OCI-LY3 (cell line): Measurements from ENCODE around the gene PRMT7.

Experiments
- H2AFZ ChIP-seq: fragments of 200-600, 300-600 bp; shearing (Covaris generic); 2 replicates; pipeline ENCODE4 v1.6.0; 2014; ENCODE audit warnings: antibody characterized with exemption, low read depth, low read length
- H3K27ac ChIP-seq: fragments of 200-600, 300-600 bp; sonication (generic); 2 replicates; pipeline ENCODE4 v1.5.1; 2014; ENCODE audit warnings: mild to moderate bottlenecking, low read length, moderate library complexity, mixed read lengths
- H3K27me3 ChIP-seq: fragments of 200-600, 300-600 bp; sonication (generic); 2 replicates; pipeline ENCODE4 v1.6.1; 2014; ENCODE audit warnings: low read depth, low read length, mixed read lengths
- H3K36me3 ChIP-seq: fragments of 200-600, 300-600 bp; sonication (generic); replicated peaks from 2 replicates; pipeline ENCODE3; 2014; ENCODE audit warnings: low read depth, low read length, mixed read lengths
- H3K4me1 ChIP-seq: fragments of 300-600, 200-600 bp; sonication (generic); 2 replicates; pipeline ENCODE4 v1.6.1; 2014; ENCODE audit warnings: low read length, mixed read lengths
- H3K4me2 ChIP-seq: fragments of 200-600, 300-600 bp; sonication (generic); 2 replicates; pipeline ENCODE4 v1.6.1; 2014; ENCODE audit warnings: low read length, mixed read lengths
- H3K4me3 ChIP-seq: fragments of 300-600, 200-600 bp; sonication (generic); 2 replicates; pipeline ENCODE4 v1.5.1; 2014; ENCODE audit warnings: antibody characterized with exemption, mild to moderate bottlenecking, low read length, moderate library complexity
- H3K79me2 ChIP-seq: fragments of 300-600, 200-600 bp; shearing (Covaris generic); 2 replicates; pipeline ENCODE4 v1.6.1; 2014; ENCODE audit warnings: mild to moderate bottlenecking, low read length, mixed read lengths
- H3K9ac ChIP-seq: fragments of 300-600, 200-600 bp; shearing (Covaris generic); 2 replicates; pipeline ENCODE4 v1.6.0; 2014; ENCODE audit warnings: mild to moderate bottlenecking, low read length, moderate library complexity
- H3K9me3 ChIP-seq: fragments of 200-600, 300-600 bp; shearing (Covaris generic); 2 replicates; pipeline ENCODE4 v1.6.1; 2014; ENCODE audit warnings: low read length, mixed read lengths; ENCODE audit not compliant: insufficient read depth
- H4K20me1 ChIP-seq: fragments of 200-600, 300-600 bp; sonication (generic); 2 replicates; pipeline ENCODE4 v1.6.1; 2016; ENCODE audit warnings: low read length, mixed read lengths; ENCODE audit not compliant: insufficient read depth
- CTCF ChIP-seq: fragments of 200-600, 300-600 bp; sonication (generic); IDR thresholded peaks from 2 replicates; pipeline ENCODE4 v1.5.1; 2014; ENCODE audit warnings: antibody characterized with exemption, low read length, low read depth
- EZH2phosphoT487 ChIP-seq: fragments of 200-600 bp; shearing (Covaris generic); IDR thresholded peaks from 2 replicates; pipeline ENCODE4 v1.6.1; 2018; ENCODE audit warnings: antibody characterized with exemption, mixed run types, low read depth

Gene PRMT7

GRCh38 chr16:68310437-68310773, 414 bp upstream of the PRMT7 start:
- peak overlapping the region; percentile 82 for H3K9ac ChIP-seq
- TF ChIP-seq EZH2phosphoT487 (no peak), CTCF (no peak)
- peaks cover 7% of the 10 kb centered on the region for H3K36me3 ChIP-seq
- H3K9me3 ChIP-seq, result no peaks in the 10 kb centered on the region
- peak overlapping the region; percentile 50 for H3K27ac ChIP-seq
- H3K4me3 ChIP-seq, result peak overlapping the region; percentile 94
- no peaks in the 10 kb centered on the region for H3K27me3 ChIP-seq
- H3K4me1 ChIP-seq, result peaks cover 16% of the 10 kb centered on the region
- H3K4me2 ChIP-seq, result peak overlapping the region; percentile 95
- peaks cover 48% of the 10 kb centered on the region for H3K79me2 ChIP-seq
- H2AFZ ChIP-seq, result peak overlapping the region; percentile 45; the same call in 1 of the 2 replicates
- H4K20me1 ChIP-seq, result 0 out of 2 replicates have a peak, but pooled peaks cover 3% of the 10 kb centered on the region

- H3K4me2 ChIP-seq, result no peak overlapping the region
- 0 out of 2 replicates have a peak, but pooled peaks cover 3% of the 10 kb centered on the region for H4K20me1 ChIP-seq
- H3K27me3 ChIP-seq, result no peaks in the 10 kb centered on the region
- peaks cover 10% of the 10 kb centered on the region for H3K36me3 ChIP-seq
- H3K4me1 ChIP-seq, result peaks cover 16% of the 10 kb centered on the region
- TF ChIP-seq EZH2phosphoT487, result no peak
- no peak for TF ChIP-seq CTCF
- H2AFZ ChIP-seq, result no peak overlapping the region
- no peak overlapping the region for H3K4me3 ChIP-seq
- peaks cover 48% of the 10 kb centered on the region for H3K79me2 ChIP-seq
- H3K9me3 ChIP-seq, result no peaks in the 10 kb centered on the region
- no peak overlapping the region for H3K27ac ChIP-seq
- no peak overlapping the region for H3K9ac ChIP-seq
Measured at GRCh38 chr16:68313116-68313515, 2.3 kb downstream of the PRMT7 start.

GRCh38 chr16:68319185-68319908, 8.5 kb downstream of the PRMT7 start:
- Histone ChIP-seq H3K4me3 (no peak overlapping the region), H3K4me1 (no peaks in the 10 kb centered on the region), H3K9me3 (no peaks in the 10 kb centered on the region), H3K36me3 (peaks cover 26% of the 10 kb centered on the region), H3K4me2 (no peak overlapping the region), H3K9ac (no peak overlapping the region), H3K27ac (no peak overlapping the region), H4K20me1 (peaks cover 3% of the 10 kb centered on the region; the same call in 1 of the 2 replicates), H3K27me3 (no peaks in the 10 kb centered on the region), H3K79me2 (0 out of 2 replicates have a peak, but pooled peaks cover 3% of the 10 kb centered on the region), H2AFZ (no peak overlapping the region)
- TF ChIP-seq CTCF (no peak), EZH2phosphoT487 (no peak)

- Histone ChIP-seq H3K27ac (no peak overlapping the region), H3K36me3 (peaks cover 30% of the 10 kb centered on the region), H3K9ac (no peak overlapping the region), H2AFZ (no peak overlapping the region), H3K9me3 (no peaks in the 10 kb centered on the region), H4K20me1 (no peaks in the 10 kb centered on the region; the same call in 1 of the 2 replicates), H3K27me3 (no peaks in the 10 kb centered on the region), H3K4me3 (no peak overlapping the region), H3K4me1 (no peaks in the 10 kb centered on the region), H3K79me2 (no peaks in the 10 kb centered on the region), H3K4me2 (no peak overlapping the region)
- TF ChIP-seq CTCF (no peak), EZH2phosphoT487 (no peak)
Measured at GRCh38 chr16:68324336-68324735, 13.5 kb downstream of the PRMT7 start.
